ENCODE results near the gene PBX3.

- TF ChIP-seq, protein P1, sequence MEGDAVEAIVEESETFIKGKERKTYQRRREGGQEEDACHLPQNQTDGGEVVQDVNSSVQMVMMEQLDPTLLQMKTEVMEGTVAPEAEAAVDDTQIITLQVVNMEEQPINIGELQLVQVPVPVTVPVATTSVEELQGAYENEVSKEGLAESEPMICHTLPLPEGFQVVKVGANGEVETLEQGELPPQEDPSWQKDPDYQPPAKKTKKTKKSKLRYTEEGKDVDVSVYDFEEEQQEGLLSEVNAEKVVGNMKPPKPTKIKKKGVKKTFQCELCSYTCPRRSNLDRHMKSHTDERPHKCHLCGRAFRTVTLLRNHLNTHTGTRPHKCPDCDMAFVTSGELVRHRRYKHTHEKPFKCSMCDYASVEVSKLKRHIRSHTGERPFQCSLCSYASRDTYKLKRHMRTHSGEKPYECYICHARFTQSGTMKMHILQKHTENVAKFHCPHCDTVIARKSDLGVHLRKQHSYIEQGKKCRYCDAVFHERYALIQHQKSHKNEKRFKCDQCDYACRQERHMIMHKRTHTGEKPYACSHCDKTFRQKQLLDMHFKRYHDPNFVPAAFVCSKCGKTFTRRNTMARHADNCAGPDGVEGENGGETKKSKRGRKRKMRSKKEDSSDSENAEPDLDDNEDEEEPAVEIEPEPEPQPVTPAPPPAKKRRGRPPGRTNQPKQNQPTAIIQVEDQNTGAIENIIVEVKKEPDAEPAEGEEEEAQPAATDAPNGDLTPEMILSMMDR (IDR thresholded peaks at IDR 0.05): no peak
- TF ChIP-seq POLR2AphosphoS5 (IDR thresholded peaks at IDR 0.05; ENCODE audit: insufficient read depth in 1 of 2, low read depth in 1 of 2): no peak
- TF ChIP-seq POLR2A (IDR thresholded peaks at IDR 0.05): no peak
Measured at GRCh38 chr9:125971050-125971449, 223.9 kb downstream of the PBX3 start.
